HG03139 (cell line): ENCODE data around the gene TEX55.
"Not testable (repeated sequence)": the region's sequence is repeated elsewhere in the genome, so short reads cannot be mapped to it uniquely, and the experiment has no call there.

Experiments
- ATAC-seq: cut with Tn5 transposase; IDR thresholded peaks from one replicate; pipeline ENCODE4 v1.9.1; 2021; ENCODE audit not compliant: unreplicated experiment

TEX55 gene

GRCh38 chr3:119145500-119146167, at the start of gene TEX55:
TEX55 (plus strand) TSS chr3:119146165; CDS start chr3:119146190, 25 bp downstream.
- ATAC-seq, result peak; percentile 70

DNA sequence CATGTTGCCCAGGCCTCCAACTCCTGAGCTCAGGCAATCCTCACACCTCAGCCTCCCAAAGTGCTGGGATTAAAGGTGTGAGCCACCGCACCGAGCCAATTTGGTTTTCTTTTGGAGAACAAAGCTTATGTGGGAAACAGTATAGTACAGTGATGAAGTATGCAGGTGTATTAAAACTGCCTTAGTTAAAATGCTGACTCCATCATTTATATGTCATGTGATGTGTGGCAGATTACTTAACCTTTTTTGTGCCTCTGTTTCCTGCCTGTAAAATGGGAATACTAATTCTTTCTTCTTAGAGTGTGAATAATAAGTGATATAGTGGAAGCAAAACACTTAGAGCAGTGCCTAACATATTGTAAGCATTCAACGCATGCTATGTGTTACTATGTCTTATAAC, 48.0 kb upstream of the TEX55 start:
- ATAC-seq, result no peak

DNA sequence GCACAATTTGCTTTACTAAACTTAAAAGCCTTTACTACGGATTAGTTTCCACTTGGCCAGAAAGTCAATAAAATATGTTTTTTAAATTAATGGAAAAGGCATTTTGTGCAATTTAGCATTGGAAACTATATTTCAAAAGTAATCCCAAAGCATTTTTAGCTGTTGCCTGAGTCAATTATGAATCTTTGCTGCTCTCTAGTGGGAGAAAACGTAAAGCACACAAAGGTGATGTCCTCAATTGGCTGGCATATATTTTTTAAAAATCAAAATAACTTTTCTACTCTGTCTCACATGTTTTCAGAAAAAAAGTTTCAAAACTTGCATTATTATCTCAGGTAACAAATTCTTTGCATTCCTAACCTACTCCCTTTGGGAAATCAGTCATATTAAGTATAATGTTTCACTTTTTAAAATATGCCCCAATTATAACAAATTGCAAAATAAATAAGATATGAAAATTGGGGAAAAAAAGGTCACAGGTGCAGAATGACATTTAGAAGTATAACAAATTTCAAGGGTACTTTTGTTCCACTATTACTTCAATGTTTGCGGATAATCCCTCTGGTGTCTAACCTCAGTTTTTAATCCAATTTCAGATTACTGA, 47.2 kb upstream of the TEX55 start:
- no peak for ATAC-seq

- no peak for ATAC-seq
Observed at GRCh38 chr3:119099785-119100184, 46.2 kb upstream of the TEX55 start.

- no peak for ATAC-seq
Observed at GRCh38 chr3:119104031-119104430, 41.9 kb upstream of the TEX55 start.

- not testable (repeated sequence) for ATAC-seq
Observed at GRCh38 chr3:119118330-119118729, 27.6 kb upstream of the TEX55 start.

DNA sequence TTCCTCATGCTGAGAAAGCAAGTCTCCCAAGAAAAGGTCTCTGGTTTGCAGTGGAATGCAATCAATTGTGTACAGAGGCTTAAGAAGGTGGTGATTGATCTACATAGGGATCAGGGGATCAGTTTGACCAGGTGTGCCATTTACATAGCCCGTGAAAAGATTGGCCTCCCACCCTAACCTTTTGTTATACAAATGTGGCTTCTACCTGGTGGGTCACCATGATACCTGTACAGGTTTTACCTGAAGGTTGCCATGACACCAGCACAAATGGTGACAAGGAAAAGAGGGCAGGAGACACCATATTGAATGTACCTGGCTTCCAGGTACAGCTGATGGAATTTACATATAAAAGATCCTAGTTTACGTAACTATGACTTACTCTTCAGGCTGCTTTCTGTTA, 25.5 kb upstream of the TEX55 start:
- ATAC-seq, result no peak

DNA sequence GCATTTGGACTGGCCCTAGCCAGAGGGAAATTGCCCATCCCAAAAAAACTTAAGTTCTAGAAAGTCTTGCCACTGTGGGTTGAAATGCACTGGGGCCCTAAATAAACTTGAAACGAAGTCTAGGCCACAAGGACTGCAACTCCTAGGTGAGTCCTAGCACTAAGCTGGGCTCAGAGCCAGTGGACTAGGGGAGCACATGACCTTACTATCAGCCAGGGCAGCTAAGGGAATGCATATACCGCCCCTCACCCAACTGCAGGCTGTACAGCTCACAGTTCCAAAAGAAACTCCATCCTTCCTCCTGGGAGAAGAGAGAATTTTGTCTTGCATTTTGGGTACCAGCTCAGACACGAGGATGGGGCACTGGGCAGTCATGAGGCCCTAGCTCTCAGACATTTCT, 23.6 kb upstream of the TEX55 start:
- no peak for ATAC-seq

- ATAC-seq, result no peak
Observed at GRCh38 chr3:119125342-119125741, 20.6 kb upstream of the TEX55 start.

DNA sequence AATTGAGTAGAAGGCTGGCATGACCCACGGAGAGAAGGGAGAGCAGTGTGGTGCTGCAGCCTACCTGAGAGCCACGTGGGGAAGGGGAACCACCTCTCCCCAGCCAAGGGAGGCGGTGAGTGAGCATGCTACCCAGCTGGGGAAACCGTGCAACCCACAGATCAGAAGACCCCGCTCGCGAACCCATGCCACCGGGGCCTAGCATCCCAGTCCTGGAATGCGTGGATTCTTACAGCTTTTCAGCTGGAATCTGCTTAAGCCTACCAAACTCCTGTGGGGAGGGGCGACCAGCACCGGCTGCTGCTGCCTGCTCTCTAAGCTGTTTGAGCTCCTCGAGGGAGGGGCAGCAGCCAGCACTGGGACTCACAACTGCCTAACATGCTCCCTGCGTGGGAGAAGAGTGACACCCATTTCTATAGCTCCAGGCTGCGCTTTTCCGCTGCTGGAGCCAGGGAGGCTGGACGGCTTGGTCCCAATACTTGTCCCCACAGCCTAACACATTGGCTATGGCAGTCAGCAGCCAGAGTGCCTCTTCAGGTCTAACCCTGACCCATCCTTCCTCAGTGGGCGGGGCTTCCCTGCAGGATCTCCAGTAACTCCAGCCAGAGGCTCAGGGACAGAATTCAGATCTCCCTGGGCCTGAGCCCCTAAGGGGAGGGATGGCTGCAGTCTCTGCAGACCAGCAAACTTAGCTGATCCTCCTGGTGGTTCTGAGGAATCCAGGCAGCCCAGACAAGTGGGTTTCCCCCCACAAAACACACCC, 20.0 kb upstream of the TEX55 start:
- ATAC-seq, result no peak

DNA sequence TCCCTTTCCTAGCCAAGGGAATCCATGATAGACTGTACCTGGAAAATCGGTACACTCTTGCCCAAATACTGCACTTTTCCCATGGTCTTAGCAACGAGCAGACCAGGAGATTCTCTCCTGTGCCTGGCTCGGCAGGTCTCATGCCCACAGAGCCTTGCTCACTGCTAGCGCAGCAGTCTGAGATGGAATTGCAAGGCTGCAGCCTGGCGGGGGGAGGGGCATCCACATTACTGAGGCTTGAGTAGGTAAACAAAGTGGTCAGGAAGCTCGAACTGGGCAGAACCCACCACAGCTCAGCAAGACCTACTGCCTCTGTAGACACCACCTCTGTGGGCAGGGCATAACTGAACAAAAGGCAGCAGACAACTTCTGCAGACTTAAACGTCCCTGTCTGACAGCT, 15.7 kb upstream of the TEX55 start:
- not testable (repeated sequence) for ATAC-seq

DNA sequence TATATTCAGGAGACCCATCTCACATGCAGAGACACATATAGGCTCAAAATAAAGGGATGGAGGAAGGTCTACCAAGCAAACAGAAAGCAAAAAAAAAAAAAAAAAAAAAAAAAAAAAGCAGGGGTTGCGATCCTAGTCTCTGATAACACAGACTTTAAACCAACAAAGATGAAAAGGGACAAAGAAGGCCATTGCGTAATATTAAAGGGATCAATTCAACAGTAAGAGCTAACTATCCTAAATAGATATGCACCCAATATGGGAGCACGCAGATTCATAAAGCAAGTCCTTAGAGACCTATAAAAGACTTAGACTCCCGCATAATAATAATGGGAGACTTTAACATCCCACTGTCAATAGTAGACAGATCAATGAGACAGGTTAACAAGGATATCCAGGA, 13.7 kb upstream of the TEX55 start:
- not testable (repeated sequence) for ATAC-seq

- not testable (repeated sequence) for ATAC-seq
Observed at GRCh38 chr3:119139360-119139759, 6.6 kb upstream of the TEX55 start.

GRCh38 chr3:119140466-119140865, 5.5 kb upstream of the TEX55 start:
- ATAC-seq, result no peak

DNA sequence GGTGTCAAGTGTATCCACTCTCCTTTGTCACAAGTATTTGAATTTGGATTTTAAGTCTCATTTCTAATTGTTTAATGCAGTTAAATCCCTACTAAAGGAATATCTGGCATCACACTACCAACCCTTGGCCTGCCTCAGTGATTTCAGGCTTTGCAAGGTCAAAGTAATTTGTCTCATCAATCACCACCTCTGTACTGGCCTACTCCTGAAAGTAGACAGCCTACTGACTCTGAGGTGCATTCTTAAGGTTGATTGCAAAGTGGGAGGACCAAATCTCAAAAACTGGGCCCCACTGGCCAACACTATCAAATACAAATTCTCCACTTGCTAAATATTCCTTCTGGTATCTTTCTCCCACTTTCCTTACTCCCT, 851 bp upstream of the TEX55 start:
- peak; percentile 29 for ATAC-seq

DNA sequence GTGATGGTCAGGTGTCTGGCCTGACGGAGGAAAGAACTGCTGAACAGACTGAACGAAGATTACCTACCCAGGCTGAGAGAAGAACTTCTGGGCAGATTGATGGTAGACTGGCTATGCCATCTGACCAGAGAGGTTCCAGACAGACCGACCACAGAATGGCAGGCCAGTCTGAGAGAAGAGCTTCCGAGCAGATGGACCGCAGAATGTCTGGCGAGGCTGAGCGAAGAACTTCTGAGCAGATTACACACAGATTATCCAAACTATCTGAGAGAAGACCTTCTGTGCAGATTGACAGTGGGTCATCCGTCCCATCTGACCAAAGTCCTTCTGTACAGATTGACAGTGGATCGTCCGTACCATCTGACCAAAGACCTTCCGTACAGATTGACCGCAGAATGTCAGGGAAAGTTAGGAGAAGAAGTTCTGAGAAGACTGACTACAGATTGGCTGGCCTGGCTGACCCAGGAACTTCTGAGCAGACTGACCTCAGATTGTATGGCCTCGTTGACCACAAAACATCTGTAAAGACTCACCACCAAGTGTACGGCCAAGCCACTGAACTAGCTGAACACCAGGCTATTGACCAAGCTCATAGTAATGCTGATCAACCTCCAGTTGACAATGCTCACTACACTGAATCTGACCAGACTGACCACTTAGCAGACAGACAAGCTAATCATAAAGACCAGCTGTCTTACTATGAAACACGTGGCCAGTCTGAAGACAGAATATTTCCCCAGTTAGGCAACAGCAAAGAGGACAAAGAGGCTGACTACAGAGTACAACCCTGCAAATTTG, 812 bp downstream of the TEX55 start:
- ATAC-seq, result no peak

DNA sequence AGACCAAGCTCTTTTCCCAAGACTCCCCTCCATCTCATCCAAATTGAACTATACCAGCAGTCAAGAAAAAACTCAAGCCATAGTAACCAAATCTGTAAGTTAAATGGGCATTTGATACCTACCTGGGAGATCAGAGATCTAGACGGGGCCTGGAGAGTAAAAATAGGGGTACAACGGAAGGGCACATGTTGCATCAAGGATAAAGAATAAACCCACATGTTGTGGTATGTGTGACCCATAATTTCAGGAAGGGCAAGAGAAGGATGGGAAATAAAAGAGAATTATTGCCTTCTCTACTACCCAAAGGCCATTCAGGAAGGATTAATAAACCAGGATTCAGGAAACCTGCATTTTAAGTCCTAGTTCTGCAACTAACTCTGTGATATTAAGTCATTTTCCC, 1.5 kb downstream of the TEX55 start:
- no peak for ATAC-seq

GRCh38 chr3:119148493-119149180, 2.7 kb downstream of the TEX55 start:
- no peak for ATAC-seq

GRCh38 chr3:119149484-119149883, 3.5 kb downstream of the TEX55 start:
- no peak for ATAC-seq

- no peak for ATAC-seq
Observed at GRCh38 chr3:119156868-119157267, 10.9 kb downstream of the TEX55 start.

- ATAC-seq, result no peak
Observed at GRCh38 chr3:119157971-119158370, 12.0 kb downstream of the TEX55 start.
